HG02852 (cell line): ENCODE results near the gene ANXA8.

Source experiments
- ATAC-seq: cut with Tn5 transposase; IDR thresholded peaks from one replicate; pipeline ENCODE4 v1.9.1; 2021; ENCODE audit warnings: mild to moderate bottlenecking, moderate library complexity; ENCODE audit not compliant: unreplicated experiment

Gene ANXA8

GRCh38 chr10:47449102-47449978 lies 34.6 kb downstream of the ANXA8 start:
- ATAC-seq = no peak

GRCh38 chr10:47447705-47448104 lies 36.2 kb downstream of the ANXA8 start:
- ATAC-seq = no peak

GRCh38 chr10:47447209-47447608 lies 36.7 kb downstream of the ANXA8 start:
- no peak for ATAC-seq

- no peak for ATAC-seq
These were observed 38.2 kb downstream of the ANXA8 start for GRCh38 chr10:47445720-47446119.

GRCh38 chr10:47444047-47444446 lies 39.9 kb downstream of the ANXA8 start:
- no peak for ATAC-seq

- ATAC-seq = no peak
These were observed 40.8 kb downstream of the ANXA8 start for GRCh38 chr10:47443145-47443544.

GRCh38 chr10:47442351-47442750 lies 41.6 kb downstream of the ANXA8 start:
- ATAC-seq = no peak

- no peak for ATAC-seq
These were observed 42.0 kb downstream of the ANXA8 start for GRCh38 chr10:47441938-47442337.

- ATAC-seq = no peak
These were observed 43.7 kb downstream of the ANXA8 start for GRCh38 chr10:47440207-47440606.

- ATAC-seq = no peak
These were observed 44.9 kb downstream of the ANXA8 start for GRCh38 chr10:47438857-47439474.

GRCh38 chr10:47435081-47435480 lies 48.8 kb downstream of the ANXA8 start:
- no peak for ATAC-seq

GRCh38 chr10:47425813-47426419 lies 58.0 kb downstream of the ANXA8 start:
- ATAC-seq = no peak

- ATAC-seq = no peak
These were observed 59.7 kb downstream of the ANXA8 start for GRCh38 chr10:47424231-47424630.

- ATAC-seq = no peak
These were observed 60.4 kb downstream of the ANXA8 start for GRCh38 chr10:47423476-47423875.

GRCh38 chr10:47421057-47421952 lies 62.6 kb downstream of the ANXA8 start:
- ATAC-seq = no peak

- ATAC-seq = no peak
These were observed 63.4 kb downstream of the ANXA8 start for GRCh38 chr10:47420305-47421056.

GRCh38 chr10:47419421-47419820 lies 64.5 kb downstream of the ANXA8 start:
- ATAC-seq = no peak

GRCh38 chr10:47418966-47419365 lies 64.9 kb downstream of the ANXA8 start:
- no peak for ATAC-seq

- no peak for ATAC-seq
These were observed 65.6 kb downstream of the ANXA8 start for GRCh38 chr10:47418321-47418720.
